IMR-90 (cell line): ENCODE data around the gene TXNL4B. TPM values are rescaled to one million over a fixed set of nuclear protein-coding genes. Genes with fewer than 3 reads are reported as not detected.

Source experiments
- ATAC-seq: fragments of 200-7000 bp; cut with Tn5 transposase; 2 replicates; pipeline ENCODE4 v1.9.1; 2020; ENCODE audit warnings: low read depth, mild to moderate bottlenecking, moderate library complexity
- BruUV-seq: library from RNA; stranded (reverse); fragments of 400-500 nt; replicated peaks from 2 replicates; lab custom pipeline; 2021; lab: Mats Ljungman, UMichigan
- CTCF ChIA-PET: fragments of 300-600 bp; formaldehyde crosslinking; extraction: SDS; loops from one replicate; lab custom pipeline; 2021; ENCODE audit warnings: antibody characterized with exemption; lab: Yijun Ruan, JAX
- POLR2A ChIA-PET: fragments of 300-600 bp; sonication (Branson Sonifier 250); formaldehyde crosslinking; loops from one replicate; lab custom pipeline; 2022; ENCODE audit warnings: antibody characterized with exemption; ENCODE audit not compliant: unreplicated experiment; lab: Charles Lee
- DNase-seq: peaks from one replicate; pipeline ENCODE4 v3.0.0; 2013
- H2AFZ ChIP-seq: replicated peaks from 2 replicates; pipeline ENCODE3; 2013; ENCODE audit warnings: low read length, mild to moderate bottlenecking; ENCODE audit not compliant: poor library complexity
- H2AK5ac ChIP-seq: 2 replicates; pipeline ENCODE4 v1.6.1; 2013; ENCODE audit warnings: low read depth, low read length, inconsistent platforms
- H2AK9ac ChIP-seq: replicated peaks from 2 replicates; pipeline ENCODE3; 2013; ENCODE audit warnings: mild to moderate bottlenecking, low read depth, low read length, moderate library complexity; ENCODE audit not compliant: poor library complexity
- H2BK120ac ChIP-seq: 2 replicates; pipeline ENCODE4 v1.6.1; 2013; ENCODE audit warnings: low read depth, low read length, inconsistent platforms
- H2BK15ac ChIP-seq: 3 replicates; pipeline ENCODE4 v1.6.1; 2013; ENCODE audit warnings: low read depth, low read length, inconsistent platforms
- H2BK20ac ChIP-seq: 2 replicates; pipeline ENCODE4 v1.6.1; 2013; ENCODE audit warnings: low read depth, mild to moderate bottlenecking, inconsistent platforms, low read length, moderate library complexity
- H2BK5ac ChIP-seq: 2 replicates; pipeline ENCODE4 v1.6.1; 2013; ENCODE audit warnings: mild to moderate bottlenecking, low read depth, low read length, inconsistent platforms; ENCODE audit not compliant: poor library complexity, severe bottlenecking
- H3K14ac ChIP-seq: replicated peaks from 2 replicates; pipeline ENCODE4 v1.6.1; 2013; ENCODE audit warnings: low read depth, low read length, inconsistent platforms
- H3K18ac ChIP-seq: 2 replicates; pipeline ENCODE4 v1.6.1; 2013; ENCODE audit warnings: low read depth, low read length, control low read depth
- H3K23ac ChIP-seq: 2 replicates; pipeline ENCODE4 v1.6.1; 2013; ENCODE audit warnings: low read depth, low read length, inconsistent platforms
- H3K27ac ChIP-seq: 2 replicates; pipeline ENCODE4 v1.5.1; 2013; ENCODE audit warnings: mild to moderate bottlenecking, control low read depth, low read length; ENCODE audit not compliant: insufficient read depth
- H3K27me3 ChIP-seq: 2 replicates; pipeline ENCODE4 v1.6.1; 2013; ENCODE audit warnings: low read length; ENCODE audit not compliant: control insufficient read depth, insufficient read depth
- H3K36me3 ChIP-seq: 2 replicates; pipeline ENCODE4 v1.6.1; 2013; ENCODE audit warnings: low read length, mixed read lengths; ENCODE audit not compliant: control insufficient read depth, insufficient read depth
- H3K4ac ChIP-seq: 2 replicates; pipeline ENCODE4 v1.6.1; 2013; ENCODE audit warnings: low read depth, low read length, inconsistent platforms
- H3K4me1 ChIP-seq: 2 replicates; pipeline ENCODE4 v1.6.1; 2013; ENCODE audit warnings: low read length, mixed read lengths; ENCODE audit not compliant: control insufficient read depth, insufficient read depth
- H3K4me2 ChIP-seq: 2 replicates; pipeline ENCODE4 v1.6.1; 2013; ENCODE audit warnings: low read depth, mild to moderate bottlenecking, control low read depth, low read length, moderate library complexity
- H3K4me3 ChIP-seq: 2 replicates; pipeline ENCODE4 v1.5.1; 2013; ENCODE audit warnings: low read depth, mild to moderate bottlenecking, control low read depth, low read length, moderate library complexity; ENCODE audit not compliant: insufficient read depth
- H3K56ac ChIP-seq: 2 replicates; pipeline ENCODE4 v1.6.1; 2013; ENCODE audit warnings: low read length, inconsistent platforms; ENCODE audit not compliant: insufficient read depth; ENCODE audit errors: extremely low read depth
- H3K79me1 ChIP-seq, 2 experiments: 2 replicates each; pipeline ENCODE4 v1.6.1; 2013; ENCODE audit warnings: low read length in 2 of 2, inconsistent platforms in 1 of 2, low read depth in 1 of 2
- H3K9ac ChIP-seq: 2 replicates; pipeline ENCODE4 v1.6.1; 2013; ENCODE audit warnings: low read depth, low read length, control low read depth
- H3K9me1 ChIP-seq: 2 replicates; pipeline ENCODE4 v1.6.1; 2013; ENCODE audit warnings: low read length, inconsistent platforms; ENCODE audit not compliant: insufficient read depth
- H3K9me3 ChIP-seq: 2 replicates; pipeline ENCODE4 v1.6.1; 2013; ENCODE audit warnings: low read length; ENCODE audit not compliant: control insufficient read depth, insufficient read depth
- H4K20me1 ChIP-seq: 2 replicates; pipeline ENCODE4 v1.6.1; 2013; ENCODE audit warnings: low read length, inconsistent platforms; ENCODE audit not compliant: insufficient read depth
- H4K5ac ChIP-seq: 2 replicates; pipeline ENCODE4 v1.6.1; 2013; ENCODE audit warnings: mild to moderate bottlenecking, low read depth, low read length, control low read depth
- H4K8ac ChIP-seq, 2 experiments: 2 replicates each; pipeline ENCODE4 v1.6.1; 2013; ENCODE audit warnings: low read depth in 2 of 2, low read length in 2 of 2, control low read depth in 1 of 2, inconsistent platforms in 1 of 2
- H4K91ac ChIP-seq: 2 replicates; pipeline ENCODE4 v1.6.1; 2013; ENCODE audit warnings: low read depth, low read length, inconsistent platforms; ENCODE audit not compliant: insufficient read depth
- CTCF ChIP-seq: conservative IDR thresholded peaks from 2 replicates; pipeline ENCODE4 v1.5.1; 2012; ENCODE audit warnings: mild to moderate bottlenecking, low read depth, low read length, improper control_type of control experiment
- whole genome bisulfite sequencing, 2 experiments: methylation state at CpG; one replicate each; pipeline versions ENCODE4 v1.1.5 to v1.1.7; 2013; ENCODE audit warnings: missing lambda C conversion rate in 2 of 2; ENCODE audit not compliant: insufficient read length in 1 of 2; ENCODE audit errors: extremely low coverage in 2 of 2; 5-methylcytosine and 5-hydroxymethylcytosine counted together
- dilution Hi-C: fragments of 300-500 bp; cut with HindIII; formaldehyde crosslinking; loops from one replicate; pipeline ENCODE4 v1.14.3; 2018; ENCODE audit warnings: low sequenced_read_pairs; ENCODE audit not compliant: unreplicated experiment
- in situ Hi-C: fragments of 300-500 bp; cut with MboI; formaldehyde crosslinking; loops from 3 replicates; pipeline ENCODE4 v1.14.3; 2019; ENCODE audit warnings: low sequenced_read_pairs, inconsistent platforms, mixed read lengths
- intact Hi-C: fragments of 100-400 bp; cut with micrococcal nuclease; formaldehyde crosslinking; loops from 2 replicates; pipeline ENCODE4 v1.10.0; 2022
- polyA plus RNA-seq, 3 experiments: library from polyadenylated mRNA; depleted of rRNA; stranded (reverse); fragments of >200 nt; gene quantifications; 2 replicates each; pipeline ENCODE4 v1.2.3, GENCODE V29; 2012; ENCODE audit warnings: low replicate concordance in 1 of 3
- total RNA-seq: library from RNA; depleted of rRNA; stranded (reverse); fragments of >200 nt; gene quantifications from 2 replicates; pipeline ENCODE4 v1.2.3, GENCODE V29; 2012

The TXNL4B gene
- total and polyA plus RNA-seq, 2 of the 4 experiments (the other 2 are of a cell fraction) = 5.4 to 8.6 TPM

- Histone ChIP-seq H3K36me3 (no peaks in the 10 kb centered on the region), H3K27me3 (no peaks in the 10 kb centered on the region; the same call in 1 of the 2 replicates), H2AK5ac (no peak overlapping the region), H4K20me1 (0 out of 2 replicates have a peak, but pooled peaks cover 4% of the 10 kb centered on the region), H3K4me3 (no peak overlapping the region), H2AFZ (no peak overlapping the region), H4K91ac (no peak overlapping the region), H3K14ac (no peak overlapping the region), H3K23ac (no peak overlapping the region), H3K4me1 (no peaks in the 10 kb centered on the region), H3K4me2 (no peak overlapping the region), H3K27ac (no peak overlapping the region), H2AK9ac (no peak overlapping the region), H4K5ac (no peak overlapping the region), H3K9me3 (no peaks in the 10 kb centered on the region), H2BK15ac (no peak overlapping the region), H4K8ac (no peak overlapping the region), H3K56ac (no peak overlapping the region), H3K18ac (no peak overlapping the region), H3K79me1 (no peaks in the 10 kb centered on the region), H2BK20ac (no peak overlapping the region), H3K4ac (no peak overlapping the region), H3K9ac (no peak overlapping the region), H2BK120ac (no peak overlapping the region), H2BK5ac (no peak overlapping the region), H3K9me1 (no peaks in the 10 kb centered on the region)
- DNase-seq (no peak), ATAC-seq (no peak)
- POLR2A ChIA-PET = no interaction called here
- CTCF ChIA-PET = no interaction called here
- no peak for TF ChIP-seq CTCF
- BruUV-seq = no TSS peak
- no CpG with 5 or more reads among the region's 2 CpGs for WGBS, 2 experiments
- intact Hi-C loops (loop anchor here (10.0 kb wide), 4 partner anchors 282 to 1912 kb away; no protein-coding TSS in a partner anchor), in situ Hi-C loops (loop anchor here (10.0 kb wide), 1 partner anchor 342 kb away; no protein-coding TSS in a partner anchor), dilution Hi-C loops (no loop called here)
Measured at GRCh38 chr16:72122308-72122707, 28.9 kb upstream of the TXNL4B start.
